ENCODE measurements around the gene NINJ2. TPM values are rescaled to one million over a fixed set of nuclear protein-coding genes. Genes with fewer than 3 reads are reported as not detected.
A peak's percentile ranks its signal among the peaks of the same experiment; 100 is the strongest.

Gene NINJ2
- total RNA-seq, 1 donor from 2014 or later, result 2.3 TPM

GRCh38 chr12:645563-646071, 17.6 kb downstream of the NINJ2 start:
- peaks cover 1% of the 10 kb centered on the region for H3K27me3 Mint-ChIP-seq (ENCODE audit: unreplicated experiment)
- TF ChIP-seq CTCF (IDR thresholded peaks at IDR 0.05; ENCODE audit: unreplicated experiment), result no peak
- H3K27ac Mint-ChIP-seq (ENCODE audit: unreplicated experiment), result no peak overlapping the region
- H3K4me3 Mint-ChIP-seq (ENCODE audit: unreplicated experiment), result no peak overlapping the region
- H3K4me1 Mint-ChIP-seq (ENCODE audit: unreplicated experiment), result peaks cover 18% of the 10 kb centered on the region
- no peak for DNase-seq (ENCODE audit: low spot score)
- H3K9me3 Mint-ChIP-seq (ENCODE audit: unreplicated experiment), result no peaks in the 10 kb centered on the region
- H3K36me3 Mint-ChIP-seq (ENCODE audit: low read depth, unreplicated experiment), result no peaks in the 10 kb centered on the region

- Mint-ChIP-seq H3K36me3 (ENCODE audit: low read depth, unreplicated experiment) (no peaks in the 10 kb centered on the region), H3K4me1 (ENCODE audit: unreplicated experiment) (peaks cover 23% of the 10 kb centered on the region), H3K9me3 (ENCODE audit: unreplicated experiment) (no peaks in the 10 kb centered on the region), H3K4me3 (ENCODE audit: unreplicated experiment) (no peak overlapping the region), H3K27ac (ENCODE audit: unreplicated experiment) (no peak overlapping the region), H3K27me3 (ENCODE audit: unreplicated experiment) (peaks cover 1% of the 10 kb centered on the region)
- DNase-seq (ENCODE audit: low spot score), result no peak
- no peak for TF ChIP-seq CTCF (IDR thresholded peaks at IDR 0.05; ENCODE audit: unreplicated experiment)
Observed at GRCh38 chr12:644818-645552, 18.3 kb downstream of the NINJ2 start.

GRCh38 chr12:644303-644639, 19.0 kb downstream of the NINJ2 start:
- H3K4me1 Mint-ChIP-seq (ENCODE audit: unreplicated experiment), result peaks cover 29% of the 10 kb centered on the region
- TF ChIP-seq CTCF (IDR thresholded peaks at IDR 0.05; ENCODE audit: unreplicated experiment), result no peak
- no peak overlapping the region for H3K4me3 Mint-ChIP-seq (ENCODE audit: unreplicated experiment)
- DNase-seq (ENCODE audit: low spot score), result no peak
- H3K27me3 Mint-ChIP-seq (ENCODE audit: unreplicated experiment), result peaks cover 1% of the 10 kb centered on the region
- no peak overlapping the region for H3K27ac Mint-ChIP-seq (ENCODE audit: unreplicated experiment)
- H3K36me3 Mint-ChIP-seq (ENCODE audit: low read depth, unreplicated experiment), result no peaks in the 10 kb centered on the region
- no peaks in the 10 kb centered on the region for H3K9me3 Mint-ChIP-seq (ENCODE audit: unreplicated experiment)

GRCh38 chr12:643475-644302, 19.6 kb downstream of the NINJ2 start:
- H3K27me3 Mint-ChIP-seq (ENCODE audit: unreplicated experiment), result peaks cover 1% of the 10 kb centered on the region
- DNase-seq (ENCODE audit: low spot score), result no peak

More at GRCh38 chr12:643475-644302, 19.6 kb downstream of the NINJ2 start:
- Mint-ChIP-seq H3K4me3 (ENCODE audit: unreplicated experiment) (peak overlapping the region; percentile 79), H3K4me1 (ENCODE audit: unreplicated experiment) (peaks cover 35% of the 10 kb centered on the region), H3K27ac (ENCODE audit: unreplicated experiment) (peak overlapping the region; percentile 86), H3K36me3 (ENCODE audit: low read depth, unreplicated experiment) (no peaks in the 10 kb centered on the region), H3K9me3 (ENCODE audit: unreplicated experiment) (no peaks in the 10 kb centered on the region)
- no peak for TF ChIP-seq CTCF (IDR thresholded peaks at IDR 0.05; ENCODE audit: unreplicated experiment)
